Activated CD4-positive, alpha-beta T cell treated with anti-CD3 and anti-CD28 coated beads, Interleukin-2, Interleukin-6, amounts not matched to agents 100 ng/mL and 50 ng/mL, durations not matched to agents 16 hours and 8 hours (primary cell): Measurements from ENCODE around the gene OR10H1.
"Not testable (repeated sequence)": the region's sequence is repeated elsewhere in the genome, so short reads cannot be mapped to it uniquely, and the experiment has no call there.

Source experiments
- DNase-seq: peaks from one replicate; pipeline ENCODE4 v3.0.0-alpha.2; 2020

OR10H1 gene, protein sequence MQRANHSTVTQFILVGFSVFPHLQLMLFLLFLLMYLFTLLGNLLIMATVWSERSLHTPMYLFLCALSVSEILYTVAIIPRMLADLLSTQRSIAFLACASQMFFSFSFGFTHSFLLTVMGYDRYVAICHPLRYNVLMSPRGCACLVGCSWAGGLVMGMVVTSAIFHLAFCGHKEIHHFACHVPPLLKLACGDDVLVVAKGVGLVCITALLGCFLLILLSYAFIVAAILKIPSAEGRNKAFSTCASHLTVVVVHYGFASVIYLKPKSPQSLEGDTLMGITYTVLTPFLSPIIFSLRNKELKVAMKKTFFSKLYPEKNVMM

DNA sequence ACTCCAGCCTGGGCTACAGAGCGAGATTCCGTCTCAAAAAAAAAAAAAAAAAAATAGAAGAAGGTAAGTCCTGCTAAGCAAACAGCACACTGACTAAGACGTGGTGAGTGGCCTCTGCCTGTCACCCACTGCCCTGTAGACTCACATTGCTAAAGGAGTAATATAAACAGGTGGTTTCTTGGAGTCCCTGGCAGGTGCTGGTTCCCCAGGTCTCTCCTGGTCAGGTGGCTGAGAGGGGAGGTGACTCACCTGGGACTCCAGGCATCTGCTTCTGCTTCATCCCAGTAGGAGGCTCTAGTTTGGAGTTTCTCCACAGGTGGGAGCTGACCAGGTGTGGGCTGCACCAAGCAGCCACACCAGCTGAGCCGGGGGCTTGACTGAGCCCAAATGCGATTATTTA, at the start of gene OR10H1:
Gene OR10H1 (minus strand): TSS at position 359 of the 400 bp plus-strand sequence. CDS start 7,627 bp downstream, outside the sequence.
- no peak for DNase-seq

DNA sequence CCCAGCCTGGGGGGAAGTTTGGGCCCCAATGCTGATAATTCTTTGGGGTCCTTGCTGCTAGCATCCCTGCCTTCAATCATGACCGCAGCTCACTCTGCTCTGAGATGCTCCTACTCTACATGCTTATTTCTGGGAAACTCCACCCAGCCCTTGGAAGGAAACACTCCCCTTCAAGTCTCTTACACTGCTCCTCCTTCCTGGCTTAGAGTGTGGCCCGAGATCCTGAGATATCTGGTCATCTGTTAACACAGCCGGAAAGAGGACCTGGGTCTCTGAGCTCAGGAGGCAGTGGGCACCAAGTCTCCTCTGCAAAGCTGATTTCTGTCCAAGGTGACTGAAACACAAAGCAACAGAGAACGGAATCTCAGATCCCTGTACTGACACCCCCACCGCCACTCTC, 49.4 kb upstream of the OR10H1 start:
- no peak for DNase-seq

DNA sequence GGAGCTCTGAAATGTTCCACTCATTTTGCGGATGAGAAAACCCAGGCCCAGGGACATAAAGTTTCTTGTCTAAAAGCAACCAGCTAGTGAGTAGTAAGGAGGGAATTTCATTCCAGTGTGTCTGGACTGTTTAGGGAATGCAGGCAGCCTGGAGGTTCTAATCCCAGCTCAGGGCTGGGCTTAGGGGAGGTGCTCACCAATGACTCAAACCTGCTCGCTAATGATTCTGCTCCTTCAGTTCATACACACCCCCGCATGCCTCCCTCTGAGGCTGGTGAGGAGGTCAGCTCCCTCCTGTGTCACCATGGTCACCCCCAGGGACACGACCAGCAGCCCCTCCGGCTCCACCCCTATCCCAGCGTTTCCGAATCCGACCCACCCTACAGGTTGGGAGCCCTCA, 47.8 kb upstream of the OR10H1 start:
- no peak for DNase-seq

DNA sequence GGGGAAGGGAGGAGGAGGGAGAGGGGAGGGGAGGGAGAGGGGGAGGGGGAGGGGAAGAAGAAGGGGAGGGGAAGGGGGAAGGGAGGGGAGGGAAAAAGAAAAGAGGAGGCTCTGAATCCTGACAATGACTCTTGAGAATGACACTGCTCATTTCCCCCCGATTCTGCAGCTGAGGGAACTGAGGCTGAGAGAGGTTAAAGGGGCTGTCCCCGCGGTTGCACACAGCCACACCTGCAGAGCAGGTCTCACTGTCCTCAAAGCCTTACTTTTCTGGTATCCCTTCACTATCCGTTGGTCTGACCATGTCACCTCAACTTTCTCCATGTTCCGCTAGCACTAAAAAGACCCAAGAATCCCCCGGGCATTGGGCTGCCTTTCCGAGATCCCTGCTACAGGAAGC, 47.0 kb upstream of the OR10H1 start:
- DNase-seq = no peak

DNA sequence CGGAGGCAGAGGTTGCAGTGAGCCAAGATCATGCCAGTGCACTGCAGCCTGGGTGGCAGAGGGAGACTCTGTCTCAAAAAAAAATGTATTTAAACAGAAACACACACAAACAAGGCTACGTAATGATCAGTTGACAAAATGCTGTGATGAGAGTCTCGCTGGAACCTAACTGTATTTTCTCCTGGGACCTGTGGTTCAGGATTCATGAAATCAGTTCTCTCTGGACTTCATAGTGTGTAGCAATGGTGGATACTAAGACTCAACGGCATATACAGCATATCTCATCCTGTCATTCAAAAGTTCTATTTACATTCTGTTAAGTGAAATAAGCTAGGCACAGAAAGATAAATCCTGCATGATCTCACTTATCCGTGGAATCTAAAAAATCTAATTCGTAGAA, 45.1 kb upstream of the OR10H1 start:
- DNase-seq = no peak

DNA sequence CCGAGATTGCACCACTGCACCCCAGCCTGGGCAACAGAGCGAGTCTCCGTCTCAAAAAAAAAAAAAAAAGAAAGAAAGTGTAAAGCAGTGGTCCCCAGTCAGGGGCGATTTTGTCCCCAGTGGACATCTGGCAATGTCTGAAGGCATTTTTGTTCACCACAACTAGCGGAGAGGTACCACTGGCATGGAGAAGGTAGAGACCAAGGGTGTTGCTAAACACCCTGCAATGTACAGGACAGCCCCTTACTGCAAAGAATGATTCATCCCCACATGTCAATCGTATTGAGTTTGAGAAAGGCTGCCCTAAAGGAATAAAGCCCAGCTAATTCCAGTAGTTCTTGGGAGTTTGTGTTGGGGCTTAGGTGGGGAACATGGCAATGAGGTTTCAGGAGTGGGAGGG, 43.7 kb upstream of the OR10H1 start:
- DNase-seq = no peak

DNA sequence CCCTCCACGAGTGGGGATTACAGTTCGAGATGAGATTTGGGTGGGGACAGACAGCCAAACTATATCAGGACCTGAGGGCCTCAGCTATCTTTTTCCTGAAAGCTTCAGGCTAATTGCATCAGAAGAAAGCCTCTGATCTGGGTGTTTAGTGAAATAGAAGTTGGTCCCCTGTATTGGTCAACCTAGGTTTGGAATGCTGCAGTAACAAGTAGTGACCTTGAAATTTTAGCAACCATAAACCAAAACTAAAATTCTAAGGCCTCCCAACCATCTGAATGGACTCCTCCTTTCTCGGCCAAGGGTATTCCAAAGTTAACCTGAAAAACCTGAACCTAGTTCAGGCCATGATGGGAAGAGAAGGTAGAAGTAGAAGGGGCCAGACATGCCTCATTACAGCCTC, 34.9 kb upstream of the OR10H1 start:
- DNase-seq = no peak

DNA sequence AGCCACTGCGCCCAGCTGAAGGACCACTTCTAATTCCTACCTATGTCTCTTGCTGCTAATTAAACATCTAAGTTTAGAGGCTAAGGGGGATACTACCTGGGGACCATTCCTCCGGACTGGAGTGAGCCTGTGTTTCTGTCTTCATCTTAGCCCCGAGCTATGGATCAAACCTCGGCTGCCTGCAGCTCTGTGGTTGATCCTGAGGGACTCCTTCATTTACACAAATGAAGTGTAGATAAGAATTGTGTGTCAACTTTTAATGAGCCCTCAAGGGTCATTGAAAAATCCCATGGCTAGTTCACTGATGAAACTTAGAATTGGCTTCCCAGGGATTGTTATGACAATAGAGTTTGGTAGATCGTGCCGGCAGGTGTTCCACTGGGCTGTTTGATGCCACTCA, 31.5 kb upstream of the OR10H1 start:
- DNase-seq = no peak

DNA sequence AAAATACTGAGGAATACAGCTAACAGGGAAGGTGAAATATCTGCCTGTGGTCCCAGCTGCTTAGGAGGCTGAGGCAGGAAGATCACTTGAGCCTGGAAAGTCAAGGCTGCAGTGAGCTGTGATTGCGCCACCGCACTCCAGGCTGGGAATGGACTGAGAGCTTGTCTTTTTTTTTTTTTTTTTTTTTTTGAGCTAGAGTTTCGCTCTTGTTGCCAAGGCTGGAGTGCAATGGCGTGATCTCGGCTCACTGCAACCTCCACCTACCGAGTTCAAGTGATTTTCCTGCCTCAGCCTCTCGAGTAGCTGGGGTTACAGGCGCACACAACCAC, 28.4 kb upstream of the OR10H1 start:
- DNase-seq = not testable (repeated sequence)

DNA sequence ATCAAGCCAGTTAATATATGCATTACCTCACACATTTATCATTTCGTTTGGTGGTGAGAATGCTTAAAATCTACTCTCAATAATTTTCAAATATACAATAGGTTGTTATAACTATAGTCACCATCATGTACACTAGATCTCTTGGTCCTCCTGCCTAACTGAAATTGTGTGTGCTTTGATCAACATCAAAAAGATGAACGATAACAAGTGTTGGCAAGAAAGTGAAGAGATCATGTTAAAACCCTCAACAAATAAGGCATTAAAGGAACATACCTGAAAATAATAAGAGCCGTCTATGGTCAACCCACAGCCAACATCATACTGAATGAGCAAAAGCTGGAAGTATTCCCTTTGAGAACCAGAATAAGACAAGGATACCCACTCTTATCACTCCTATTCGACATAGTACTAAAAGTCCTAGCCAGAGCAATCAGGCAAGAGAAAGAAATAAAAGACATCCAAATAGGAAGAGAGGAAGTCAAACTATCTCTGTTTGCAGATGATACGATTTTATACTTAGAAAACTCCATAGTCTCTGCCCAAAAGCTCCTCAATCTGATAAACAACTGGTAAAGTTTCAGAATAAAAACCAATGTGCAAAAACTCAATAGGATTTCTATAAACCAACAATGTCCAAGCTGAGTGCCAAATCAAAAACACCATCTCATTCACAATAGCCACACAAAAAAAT, 27.9 kb upstream of the OR10H1 start:
- no peak for DNase-seq

DNA sequence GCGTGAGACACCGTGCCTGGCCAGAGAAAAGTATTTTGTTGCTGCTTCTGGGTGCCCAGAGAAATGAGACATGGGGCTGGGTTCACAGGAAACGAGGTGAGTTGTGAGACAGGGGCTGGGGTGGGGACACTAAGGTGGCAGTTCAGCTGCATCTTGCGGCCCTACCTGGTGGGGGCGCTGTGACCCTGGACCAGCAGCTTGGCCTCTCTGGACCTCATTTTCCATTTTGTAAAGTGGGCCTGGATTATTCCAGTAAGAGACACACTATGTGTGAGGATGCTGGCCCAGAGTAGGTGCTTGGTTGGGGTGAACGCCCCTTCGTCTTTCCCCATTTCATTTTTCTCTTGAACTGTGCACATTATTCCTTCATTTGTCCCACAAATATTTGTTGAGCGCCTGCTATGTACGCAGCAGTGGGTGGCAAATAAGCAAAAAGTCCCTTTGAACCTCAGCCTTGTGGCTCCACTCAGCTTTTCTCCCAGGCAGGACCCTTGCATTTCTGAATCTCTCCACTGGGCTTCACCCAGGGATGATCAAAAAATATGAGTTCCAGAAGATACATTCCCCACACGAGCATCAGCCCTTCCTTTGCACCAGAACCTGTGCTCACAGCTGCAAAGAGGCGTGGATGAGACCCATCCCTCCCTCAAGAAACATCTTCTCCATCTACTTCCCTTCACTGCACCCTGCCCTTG, 26.6 kb upstream of the OR10H1 start:
- DNase-seq = peak; percentile 8

DNA sequence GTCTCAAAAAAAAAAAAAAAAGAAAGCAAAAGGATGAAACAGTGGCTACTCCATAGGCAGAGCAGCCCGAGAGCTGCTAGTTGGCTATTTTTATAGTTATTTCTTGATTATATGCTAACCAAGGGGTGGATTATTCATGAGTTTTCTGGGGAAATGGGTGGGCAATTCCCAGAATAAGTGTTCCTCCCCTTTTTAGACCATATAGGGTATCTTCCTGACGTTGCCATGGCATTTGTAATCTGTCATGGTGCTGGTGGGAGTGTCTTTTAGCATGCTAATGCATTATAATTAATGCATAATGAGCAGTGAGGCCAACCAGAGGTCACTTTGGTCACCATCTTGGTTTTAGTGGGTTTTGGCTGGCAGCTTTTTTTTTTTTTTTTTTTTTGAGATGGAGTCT, 25.4 kb upstream of the OR10H1 start:
- no peak for DNase-seq

DNA sequence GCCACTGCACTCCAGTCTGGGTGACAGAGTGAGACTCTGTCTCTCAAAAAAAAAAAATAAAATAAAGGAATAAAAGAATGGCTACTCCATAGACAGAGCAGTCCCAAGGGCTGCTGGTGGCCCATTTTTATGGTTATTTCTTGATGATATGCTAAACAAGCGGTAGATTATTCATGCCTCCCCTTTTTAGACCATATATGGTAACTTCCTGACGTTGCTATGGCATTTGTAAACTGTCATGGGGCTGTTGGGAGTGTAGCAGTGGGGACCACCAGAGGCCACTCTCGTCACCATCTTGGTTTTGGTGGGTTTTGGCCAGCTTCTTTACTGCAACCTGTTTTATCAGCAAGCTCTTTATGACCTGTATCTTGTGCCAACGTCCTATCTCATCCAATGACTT, 24.4 kb upstream of the OR10H1 start:
- DNase-seq = not testable (repeated sequence)

DNA sequence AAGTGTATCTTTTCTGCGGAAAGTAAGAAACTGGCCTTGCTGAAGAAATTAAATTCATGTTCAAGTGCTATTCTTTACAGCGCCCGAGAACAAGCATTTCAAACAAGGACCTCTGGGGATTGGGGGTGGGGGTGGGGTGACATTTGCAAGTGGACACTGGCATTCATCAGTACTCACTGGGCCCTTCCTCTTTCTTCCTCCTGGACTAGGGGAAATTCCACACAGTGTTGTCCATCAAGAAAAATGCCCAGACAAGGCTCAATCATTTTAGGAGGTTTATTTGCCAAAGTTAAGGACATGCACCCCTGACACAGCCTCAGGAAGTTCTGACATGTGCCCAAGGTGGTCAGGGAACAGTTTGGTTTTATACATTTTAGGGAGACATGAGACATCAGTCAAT, 22.9 kb upstream of the OR10H1 start:
- DNase-seq = no peak

DNA sequence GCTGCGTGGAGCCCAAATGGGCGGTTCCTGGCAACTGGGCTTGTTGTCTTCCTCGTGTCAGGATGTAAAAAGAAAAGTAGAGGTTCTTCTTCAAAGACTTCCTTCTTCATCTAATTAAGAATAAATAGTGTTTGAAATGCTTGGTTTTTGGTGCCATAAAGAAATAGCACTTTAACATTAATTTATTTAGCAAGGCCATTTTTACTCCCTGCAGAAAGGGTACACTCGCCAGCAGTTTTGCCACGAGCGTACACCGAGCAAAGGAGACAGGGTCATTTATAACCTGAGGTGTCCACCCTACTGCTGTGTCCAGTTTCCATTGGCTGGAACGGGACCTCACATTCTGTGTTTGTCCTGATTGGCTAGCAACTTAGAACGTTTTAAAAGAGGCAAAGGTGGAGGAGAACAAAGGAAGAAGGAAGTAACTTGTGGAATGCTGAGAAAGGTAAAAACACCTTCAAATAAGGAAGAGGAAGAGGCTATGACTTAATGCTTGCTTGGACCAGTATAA, 21.8 kb upstream of the OR10H1 start:
- no peak for DNase-seq

DNA sequence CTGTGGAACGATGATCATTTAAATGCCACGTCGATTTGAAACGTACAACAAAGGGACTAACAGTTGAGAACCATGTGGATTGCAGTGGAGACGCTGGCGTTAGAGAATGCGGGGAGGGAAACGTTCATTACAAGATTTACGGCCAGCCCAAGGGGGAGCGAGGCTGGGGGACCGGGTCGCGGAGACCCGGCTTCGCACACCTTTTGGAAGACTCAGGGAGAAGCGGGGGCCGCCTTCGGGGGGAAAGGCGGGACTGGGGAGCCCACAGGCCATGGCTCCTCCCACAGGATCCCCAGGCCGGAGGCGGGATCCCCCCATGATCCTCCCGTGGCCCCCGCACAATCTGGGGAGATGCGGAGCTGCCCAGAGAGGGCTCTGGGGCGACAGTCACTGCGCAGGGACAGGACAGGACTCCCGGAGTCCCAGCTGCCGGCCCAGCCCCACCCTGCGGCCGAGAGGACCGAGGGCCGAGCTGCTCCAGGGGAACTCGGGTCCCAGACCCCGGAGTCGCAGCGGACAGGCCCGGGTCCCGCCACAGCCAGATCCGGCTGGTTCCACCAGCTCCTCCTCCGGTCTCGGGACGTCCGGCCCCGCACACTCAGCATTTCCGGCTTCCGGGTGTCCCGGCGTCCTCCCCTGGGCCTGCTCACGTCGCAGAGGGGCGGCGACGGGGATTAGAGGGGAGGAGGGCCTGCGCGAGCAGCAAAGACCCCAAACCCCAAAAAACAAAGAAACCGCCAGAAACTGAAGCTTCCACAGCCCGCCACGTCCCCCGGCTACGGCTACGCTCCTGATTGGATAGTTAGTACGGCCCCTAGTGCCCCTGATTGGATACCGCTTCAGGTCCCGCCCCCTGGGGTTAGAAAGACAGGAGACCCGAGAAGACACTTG, 21.1 kb upstream of the OR10H1 start:
- DNase-seq = peak; percentile 98

DNA sequence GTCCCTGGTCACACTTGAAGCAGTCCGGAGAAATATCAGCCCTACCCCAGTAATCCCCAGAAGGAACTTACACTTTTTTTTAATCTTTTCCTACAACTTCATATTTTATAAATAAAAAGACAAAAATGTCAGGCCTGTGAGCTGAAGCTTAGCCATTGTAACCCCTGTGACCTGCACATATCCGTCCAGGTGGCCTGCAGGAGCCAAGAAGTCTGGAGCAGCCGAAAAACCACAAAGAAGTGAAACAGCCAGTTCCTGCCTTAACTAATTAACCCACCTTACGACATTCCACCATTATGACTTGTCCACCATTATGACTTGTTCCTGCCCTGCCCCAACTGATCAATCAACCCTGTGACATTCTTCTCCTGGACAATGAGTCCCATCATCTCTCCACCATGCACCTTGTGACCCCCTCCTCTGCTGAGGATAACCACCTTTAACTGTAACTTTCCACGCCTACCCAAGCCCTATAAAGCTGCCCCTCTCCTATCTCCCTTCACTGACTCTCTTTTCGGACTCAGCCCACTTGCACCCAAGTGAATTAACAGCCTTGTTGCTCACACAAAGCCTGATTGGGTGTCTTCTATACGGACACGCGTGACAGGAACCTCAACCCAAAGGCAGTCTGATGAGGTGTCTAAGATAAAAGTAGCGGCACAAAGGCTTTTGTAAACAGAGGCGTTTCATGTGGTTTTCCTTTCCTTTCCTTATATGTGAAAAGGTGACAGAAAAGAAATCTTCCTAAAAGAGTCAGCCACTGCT, 20.3 kb upstream of the OR10H1 start:
- peak; percentile 58 for DNase-seq

DNA sequence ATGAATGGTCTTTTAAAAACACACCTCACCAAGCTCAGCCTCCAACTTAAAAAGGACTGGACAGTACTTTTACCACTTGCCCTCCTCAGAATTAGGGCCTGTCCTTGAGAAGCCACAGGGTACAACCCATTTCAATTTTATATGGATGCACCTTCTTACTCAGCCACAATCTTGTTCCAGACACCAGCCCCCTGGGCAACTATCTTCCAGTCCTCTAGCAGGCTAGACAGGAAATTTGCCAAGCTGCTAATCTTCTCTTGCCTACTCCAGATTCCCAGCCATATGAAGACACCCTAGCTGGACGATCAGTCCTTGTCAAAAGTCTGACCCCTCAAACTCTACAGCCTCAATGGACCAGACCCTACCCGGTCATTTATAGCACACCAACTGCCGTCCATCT, 18.8 kb upstream of the OR10H1 start:
- DNase-seq = not testable (repeated sequence)

DNA sequence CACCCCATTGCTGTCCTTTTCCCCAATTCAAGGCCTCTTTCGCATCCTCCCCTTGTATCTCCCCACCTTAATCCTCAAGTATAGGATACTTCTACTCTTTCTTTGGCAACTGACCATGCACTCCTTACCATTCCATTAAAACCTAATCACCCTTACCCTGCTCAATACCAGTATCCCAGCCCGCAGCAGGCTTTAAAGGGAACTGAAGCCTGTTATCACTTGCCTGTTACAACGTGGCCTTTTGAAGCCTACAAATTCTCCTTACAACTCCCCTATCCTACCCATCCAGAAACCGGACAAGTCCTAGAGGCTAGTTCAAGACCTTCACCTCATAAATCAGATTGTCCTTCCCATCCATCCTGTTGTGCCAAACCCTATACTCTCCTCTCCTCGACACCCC, 16.2 kb upstream of the OR10H1 start:
- DNase-seq = no peak

DNA sequence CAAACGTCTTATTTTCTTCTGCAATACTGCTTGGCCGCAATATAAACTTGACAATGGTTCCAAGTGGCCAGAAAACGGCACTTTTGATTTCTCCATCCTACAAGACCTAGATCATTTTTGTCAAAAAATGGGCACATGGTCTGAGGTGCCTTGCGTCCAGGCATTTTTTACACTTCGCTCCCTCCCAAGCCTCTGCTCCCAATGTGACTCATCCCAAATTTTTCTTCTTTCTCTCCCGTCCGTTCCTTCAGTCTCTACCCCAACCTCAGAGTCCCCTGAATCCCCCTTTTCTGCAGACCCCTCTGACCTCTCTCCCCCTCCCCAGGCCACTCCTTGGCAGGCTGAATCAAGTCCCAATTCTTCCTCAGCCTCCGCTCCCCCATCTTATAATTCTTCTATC, 14.3 kb upstream of the OR10H1 start:
- no peak for DNase-seq

DNA sequence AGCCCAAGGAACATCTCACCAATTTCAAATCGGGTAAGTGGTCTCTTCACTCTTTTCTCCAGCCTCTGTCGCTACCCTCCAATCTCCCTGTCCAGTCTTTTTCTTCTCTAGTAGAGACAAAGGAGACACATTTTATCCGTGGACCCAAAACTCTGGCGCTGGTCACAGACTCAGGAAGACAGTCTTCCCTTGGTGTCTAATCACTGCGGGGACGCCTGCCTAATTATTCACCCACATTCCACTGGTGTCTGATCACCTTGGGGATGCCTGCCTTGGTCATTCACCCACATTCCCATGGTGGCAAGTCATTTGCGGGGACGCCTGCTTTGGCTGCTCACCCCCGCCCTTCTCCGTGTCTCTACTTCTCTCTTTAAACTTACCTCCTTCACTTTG, 13.8 kb upstream of the OR10H1 start:
- no peak for DNase-seq

DNA sequence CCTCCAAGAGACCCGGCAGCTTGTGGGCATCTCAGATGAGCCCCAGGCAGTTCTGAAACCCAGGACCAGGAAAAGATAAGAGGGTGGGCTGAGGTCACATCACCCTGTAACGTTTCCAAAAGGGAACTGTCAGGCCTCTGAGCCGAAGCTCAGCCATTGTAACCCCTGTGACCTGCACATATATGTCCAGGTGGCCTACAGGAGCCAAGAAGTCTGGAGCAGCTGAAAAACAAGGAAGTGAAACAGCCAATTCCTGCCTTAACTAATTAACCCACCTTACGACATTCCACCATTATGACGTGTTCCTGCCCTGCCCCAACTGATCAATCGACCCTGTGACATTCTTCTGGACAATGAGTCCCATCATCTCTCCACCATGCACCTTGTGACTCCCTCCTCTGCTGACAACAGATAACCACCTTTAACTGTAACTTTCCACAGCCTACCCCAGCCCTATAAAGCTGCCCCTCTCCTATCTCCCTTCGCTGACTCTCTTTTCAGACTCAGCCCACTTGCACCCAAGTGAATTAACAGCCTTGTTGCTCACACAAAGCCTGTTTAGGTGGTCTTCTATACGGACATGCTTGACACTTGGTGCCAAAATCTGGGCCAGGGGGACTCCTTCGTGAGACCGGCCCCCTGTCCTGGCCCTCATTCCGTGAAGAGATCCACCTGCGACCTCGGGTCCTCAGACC, 13.3 kb upstream of the OR10H1 start:
- DNase-seq = not testable (repeated sequence)
